ENCODE results near the gene SLA2. TPM values are rescaled to one million over a fixed set of nuclear protein-coding genes. Genes with fewer than 3 reads are reported as not detected.
"Not testable (repeated sequence)": the region's sequence is repeated elsewhere in the genome, so short reads cannot be mapped to it uniquely, and the experiment has no call there.

Gene SLA2
- total RNA-seq, 2 experiments from 2014 or later, result 87.3 to 92.7 TPM

DNA sequence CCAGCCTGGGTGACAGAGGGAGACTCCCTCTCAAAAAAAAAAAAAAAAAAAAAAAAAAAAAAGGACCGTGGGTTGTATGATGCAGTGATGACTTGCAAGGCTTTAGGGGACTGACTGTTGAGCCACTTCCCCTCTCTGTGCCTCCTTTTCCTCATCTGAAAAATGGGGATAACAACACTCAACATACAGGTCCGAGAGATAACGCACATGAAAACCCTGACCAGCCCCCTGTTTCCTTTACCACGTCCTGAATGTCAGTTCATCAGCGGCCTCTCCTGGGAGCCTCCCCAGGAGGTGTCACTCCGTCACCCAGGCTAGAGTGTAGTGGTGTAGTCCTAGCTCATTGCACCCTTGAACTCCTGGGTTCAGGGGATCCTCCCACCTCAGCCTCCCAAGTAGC lies 3.9 kb downstream of the SLA2 start:
- H3K4me1 Mint-ChIP-seq, result peaks cover 46% of the 10 kb centered on the region
- POLR2A ChIA-PET, result no interaction called here
- DNase-seq, result no peak
- H3K27me3 Mint-ChIP-seq, result no peaks in the 10 kb centered on the region
- H3K36me3 Mint-ChIP-seq (ENCODE audit: low read depth), result peaks cover 61% of the 10 kb centered on the region
- no peaks in the 10 kb centered on the region for H3K9me3 Mint-ChIP-seq
- peak overlapping the region; percentile 95 for H3K27ac Mint-ChIP-seq
- peak overlapping the region; percentile 97 for H3K4me3 Mint-ChIP-seq
- CTCF ChIA-PET, result interaction anchor here (0.8 to 1.3 kb wide), 2 partner anchors 16 to 37 kb away, joined by 3 to 4 read pairs; partner anchors contain the start of gene RAB5IF

DNA sequence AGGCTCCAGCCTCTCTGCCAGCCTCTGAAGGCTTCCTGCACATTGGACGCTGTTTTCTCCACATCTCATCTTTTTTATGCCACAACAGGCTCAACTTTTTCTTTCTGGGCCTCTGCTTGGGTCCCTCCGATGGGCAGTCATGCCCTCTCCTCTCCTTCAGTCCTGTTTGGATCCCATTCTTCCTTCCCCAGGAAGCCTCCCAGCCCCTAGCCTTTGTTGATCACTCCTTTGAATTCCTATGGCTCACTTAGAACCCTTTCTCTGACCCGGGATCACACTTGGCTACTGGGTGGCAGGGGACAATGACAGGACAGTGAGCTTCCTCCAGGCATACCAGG lies 4.5 kb downstream of the SLA2 start:
- Mint-ChIP-seq H3K9me3 (no peaks in the 10 kb centered on the region), H3K4me3 (no peak overlapping the region), H3K27me3 (no peaks in the 10 kb centered on the region), H3K27ac (peak overlapping the region; percentile 73), H3K36me3 (ENCODE audit: low read depth) (peaks cover 65% of the 10 kb centered on the region), H3K4me1 (peaks cover 42% of the 10 kb centered on the region)
- DNase-seq, result no peak
- ChIA-PET POLR2A (no interaction called here), CTCF (no interaction called here)

DNA sequence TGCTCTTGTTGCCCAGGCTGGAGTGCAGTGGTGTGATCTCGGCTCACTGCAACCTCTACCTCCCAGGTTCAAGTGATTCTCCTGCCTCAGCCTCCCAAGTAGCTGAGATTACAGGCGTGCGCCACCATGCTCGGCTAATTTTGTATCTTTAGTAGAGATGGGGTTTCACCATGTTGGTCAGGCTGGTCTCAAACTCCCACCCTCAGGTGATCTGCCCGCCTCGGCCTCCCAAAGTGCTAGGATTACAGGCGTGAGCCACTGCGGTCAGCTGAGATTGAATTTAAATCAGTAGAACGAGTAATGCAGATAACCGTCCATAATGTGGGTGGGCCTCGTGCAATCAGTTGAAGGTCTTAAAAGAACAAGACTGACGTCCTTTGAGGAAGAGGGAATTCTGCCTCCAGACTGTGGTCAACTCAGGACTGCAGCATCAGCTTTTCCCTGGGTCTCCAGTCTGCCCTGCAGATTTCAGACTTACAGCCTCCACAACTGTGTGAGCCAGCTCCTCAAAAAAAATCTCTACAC lies 7.1 kb downstream of the SLA2 start:
- POLR2A ChIA-PET, CTCF ChIA-PET, H3K27ac Mint-ChIP-seq, H3K9me3 Mint-ChIP-seq, H3K4me3 Mint-ChIP-seq, DNase-seq, H3K27me3 Mint-ChIP-seq: not testable (repeated sequence)
- H3K36me3 Mint-ChIP-seq (ENCODE audit: low read depth), result peaks cover 63% of the 10 kb centered on the region
- H3K4me1 Mint-ChIP-seq, result peaks cover 35% of the 10 kb centered on the region

DNA sequence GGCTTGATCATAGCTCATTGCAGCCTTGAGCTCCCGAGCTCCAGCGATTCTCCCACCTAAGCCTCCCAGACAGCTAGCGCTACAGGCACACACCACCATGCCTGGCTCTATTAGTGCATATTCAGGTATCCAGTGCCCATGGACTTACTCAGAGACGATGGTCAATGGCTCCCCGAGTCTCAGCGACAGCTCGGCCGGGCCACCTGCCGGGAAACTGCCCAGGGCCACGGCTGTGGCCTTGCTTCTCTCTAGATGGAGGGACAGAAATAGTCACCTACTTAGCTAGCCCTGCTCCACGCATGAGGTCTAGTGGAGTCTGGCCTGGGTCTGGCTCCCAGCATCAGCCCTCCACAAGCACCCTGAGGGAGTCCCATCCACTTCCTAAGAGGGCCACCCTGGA lies 11.7 kb downstream of the SLA2 start:
- no peaks in the 10 kb centered on the region for H3K9me3 Mint-ChIP-seq
- no peak overlapping the region for H3K4me3 Mint-ChIP-seq
- H3K4me1 Mint-ChIP-seq, result peaks cover 38% of the 10 kb centered on the region
- ChIA-PET CTCF (interaction anchor here (0.6 to 2.3 kb wide), 4 partner anchors 11 to 38 kb away, joined by 3 to 5 read pairs (median 4); partner anchors contain the start of gene RAB5IF), POLR2A (no interaction called here)
- H3K27ac Mint-ChIP-seq, result peak overlapping the region; percentile 81
- no peaks in the 10 kb centered on the region for H3K27me3 Mint-ChIP-seq
- H3K36me3 Mint-ChIP-seq (ENCODE audit: low read depth), result peaks cover 68% of the 10 kb centered on the region
- no peak for DNase-seq

DNA sequence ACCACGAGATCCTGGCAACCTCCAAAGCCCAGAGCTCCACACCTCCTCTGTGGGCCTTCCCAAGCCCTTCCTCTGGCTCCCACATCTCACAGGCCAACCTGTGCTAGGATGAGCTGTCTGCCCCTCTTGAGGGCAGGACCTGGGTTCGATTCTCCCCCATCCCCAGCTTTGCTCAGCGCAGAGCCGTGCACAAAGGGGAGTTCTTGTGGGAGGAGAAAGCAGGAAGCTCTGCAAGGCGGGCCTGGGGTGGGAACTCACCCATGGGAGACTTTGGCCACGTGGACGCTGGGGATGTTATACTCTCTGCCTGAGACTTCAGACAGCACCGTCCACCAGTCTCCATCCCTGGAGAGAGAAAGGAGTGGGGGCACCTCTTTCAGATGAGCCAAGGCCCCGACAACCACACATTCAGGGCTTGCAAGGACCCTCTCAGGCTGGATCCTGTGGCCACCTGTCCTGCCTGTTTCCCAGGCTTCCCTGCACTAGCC lies 12.7 kb downstream of the SLA2 start:
- ChIA-PET POLR2A (no interaction called here), CTCF (interaction anchor here (0.6 to 2.3 kb wide), 5 partner anchors 11 to 49 kb away, joined by 3 to 5 read pairs (median 4); no protein-coding TSS in a partner anchor)
- Mint-ChIP-seq H3K36me3 (ENCODE audit: low read depth) (peaks cover 65% of the 10 kb centered on the region), H3K9me3 (no peaks in the 10 kb centered on the region), H3K27me3 (no peaks in the 10 kb centered on the region), H3K4me3 (no peak overlapping the region), H3K4me1 (peaks cover 42% of the 10 kb centered on the region), H3K27ac (peak overlapping the region; percentile 54)
- DNase-seq, result no peak

DNA sequence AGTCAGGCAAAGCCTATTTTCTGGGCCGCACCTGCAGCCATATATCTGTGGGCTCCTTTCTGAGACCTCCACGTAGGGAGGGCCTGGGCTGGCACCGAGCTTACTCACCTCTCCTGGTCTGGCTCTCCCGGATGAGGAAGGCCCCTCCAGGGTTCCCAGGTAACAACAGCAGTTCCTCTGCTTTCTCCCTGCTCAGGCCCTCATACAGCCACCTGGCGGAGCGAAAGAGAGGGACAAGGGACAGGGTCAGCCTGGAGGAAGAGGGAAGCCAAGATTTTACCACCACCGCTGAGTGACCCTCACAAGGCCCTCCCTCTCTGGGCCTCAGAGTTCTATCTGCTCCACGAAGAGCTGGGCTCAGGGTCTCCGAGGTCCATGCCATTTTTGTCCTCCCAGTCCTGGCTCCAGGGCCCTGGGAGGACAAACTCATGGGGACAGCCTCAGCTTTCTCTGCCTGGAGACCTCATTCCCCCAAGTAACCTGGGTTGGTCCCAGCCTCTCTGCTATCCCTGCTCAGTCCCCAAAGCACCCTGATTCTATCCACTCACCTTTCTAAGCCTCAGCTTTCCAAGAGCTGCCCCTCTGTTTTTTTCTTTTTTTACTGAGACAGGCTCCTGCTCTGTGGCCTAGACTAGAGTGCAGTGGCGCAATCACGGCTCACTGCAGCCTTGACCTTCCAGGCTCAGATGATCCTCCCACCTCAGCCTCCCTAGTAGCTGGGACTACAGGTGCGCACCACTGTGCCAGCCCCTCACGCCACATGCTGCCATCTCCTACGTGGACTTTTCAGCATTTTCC lies 13.3 kb downstream of the SLA2 start:
- no peak for DNase-seq
- ChIA-PET CTCF (interaction anchor here (0.6 to 2.3 kb wide), 5 partner anchors 12 to 49 kb away, joined by 3 to 5 read pairs (median 4); no protein-coding TSS in a partner anchor), POLR2A (no interaction called here)
- Mint-ChIP-seq H3K27ac (peak overlapping the region; percentile 54), H3K4me1 (peaks cover 46% of the 10 kb centered on the region), H3K36me3 (ENCODE audit: low read depth) (peaks cover 67% of the 10 kb centered on the region), H3K4me3 (no peak overlapping the region), H3K27me3 (no peaks in the 10 kb centered on the region), H3K9me3 (no peaks in the 10 kb centered on the region)

DNA sequence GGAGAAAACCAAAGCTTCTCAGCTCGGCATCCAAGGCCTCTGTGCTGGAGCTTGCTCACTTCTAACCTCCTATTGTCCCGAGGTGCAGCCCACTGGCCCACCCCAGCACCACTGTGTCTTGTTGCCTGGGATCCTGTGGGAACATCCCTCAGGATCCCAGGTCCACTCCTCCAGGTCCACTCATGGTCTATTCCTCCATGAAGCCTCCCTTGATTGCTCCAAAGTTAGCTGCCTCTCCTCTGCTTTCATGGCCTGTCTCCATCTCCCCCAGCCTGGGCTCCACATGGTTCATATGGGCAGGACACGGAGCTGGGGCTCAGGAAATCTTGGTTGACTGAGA lies 13.9 kb downstream of the SLA2 start:
- H3K9me3 Mint-ChIP-seq, result no peaks in the 10 kb centered on the region
- POLR2A ChIA-PET, result interaction anchor here (0.6 kb wide), 1 partner anchor 114 kb away, joined by 3 read pairs; no protein-coding TSS in a partner anchor
- no peaks in the 10 kb centered on the region for H3K27me3 Mint-ChIP-seq
- CTCF ChIA-PET, result interaction anchor here (1.4 to 2.3 kb wide), 2 partner anchors 20 to 24 kb away, joined by 4 to 5 read pairs; no protein-coding TSS in a partner anchor
- H3K36me3 Mint-ChIP-seq (ENCODE audit: low read depth), result peaks cover 70% of the 10 kb centered on the region
- no peak overlapping the region for H3K4me3 Mint-ChIP-seq
- DNase-seq, result no peak
- H3K27ac Mint-ChIP-seq, result peak overlapping the region; percentile 54
- H3K4me1 Mint-ChIP-seq, result peaks cover 49% of the 10 kb centered on the region

DNA sequence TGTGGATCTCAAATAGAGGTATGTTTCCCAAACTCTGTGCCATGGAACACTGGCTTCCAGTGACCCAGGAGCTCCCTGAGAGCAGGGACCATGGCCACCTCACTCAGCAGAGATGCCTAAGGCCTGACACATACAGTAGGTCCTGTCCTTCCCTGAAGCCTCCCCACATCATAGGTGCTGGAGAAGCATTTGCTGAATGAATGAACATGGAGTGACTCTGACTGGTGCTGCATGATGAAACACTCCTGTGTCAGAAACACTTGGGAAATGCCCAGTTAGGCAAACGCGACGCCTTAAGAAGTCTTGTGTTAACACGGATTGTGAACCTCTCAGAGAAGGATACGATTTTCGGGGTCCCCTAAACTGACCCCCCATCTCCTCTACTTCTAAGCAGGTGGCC lies 14.3 kb downstream of the SLA2 start:
- Mint-ChIP-seq H3K4me1 (peaks cover 51% of the 10 kb centered on the region), H3K4me3 (no peak overlapping the region), H3K36me3 (ENCODE audit: low read depth) (peaks cover 71% of the 10 kb centered on the region), H3K9me3 (no peaks in the 10 kb centered on the region), H3K27ac (peak overlapping the region; percentile 95), H3K27me3 (no peaks in the 10 kb centered on the region)
- POLR2A ChIA-PET, result interaction anchor here (0.6 kb wide), 2 partner anchors 115 to 201 kb away, joined by 3 to 4 read pairs; no protein-coding TSS in a partner anchor
- no peak for DNase-seq
- CTCF ChIA-PET, result interaction anchor here (1.4 kb wide), 1 partner anchor 24 kb away, joined by 4 read pairs; no protein-coding TSS in a partner anchor

DNA sequence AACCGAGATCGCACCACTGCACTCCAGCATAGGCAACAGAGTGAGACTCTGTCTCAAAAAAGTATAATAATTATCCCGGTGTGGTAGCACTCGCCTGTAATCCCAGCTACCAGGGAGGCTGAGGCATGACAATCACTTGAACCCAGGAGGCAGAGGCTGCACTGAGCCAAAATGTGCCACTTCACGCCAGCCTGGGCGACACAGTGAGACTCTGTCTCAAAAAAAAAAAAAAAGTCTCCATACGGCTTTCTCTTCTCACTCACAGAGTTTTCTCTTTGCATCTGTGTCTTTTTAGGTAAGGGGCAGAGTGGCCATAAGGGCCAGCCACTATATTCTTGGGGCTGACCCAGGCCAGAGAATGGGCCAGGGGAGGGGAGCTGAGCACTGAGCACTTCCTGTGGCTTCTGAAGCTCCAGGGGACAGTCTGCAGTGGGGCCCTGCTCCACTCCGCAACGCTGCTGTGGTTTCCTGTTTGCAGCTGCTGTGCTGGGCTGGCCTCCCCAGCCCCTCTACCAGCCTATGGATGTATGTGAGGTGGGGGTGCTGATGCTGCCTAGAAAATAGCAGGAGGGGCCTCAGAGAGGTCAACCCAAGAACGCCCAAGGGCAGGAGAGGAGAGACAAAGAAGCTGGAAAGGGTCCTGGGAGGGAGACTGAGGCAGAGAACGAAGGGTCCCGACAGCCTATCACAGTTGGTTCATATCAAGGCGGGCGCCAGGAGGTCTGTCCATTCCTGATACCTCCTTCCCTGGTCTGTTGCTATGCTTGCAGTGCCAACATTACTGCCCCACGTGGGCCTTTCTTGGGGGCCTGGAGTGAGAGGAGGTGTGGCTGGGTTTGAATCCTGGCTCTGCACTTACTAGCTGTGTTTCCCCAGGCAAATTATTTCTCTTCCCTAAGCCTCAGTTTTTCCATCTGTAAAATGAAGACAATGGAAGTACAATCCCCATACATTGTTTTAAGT lies 16.0 kb downstream of the SLA2 start:
- POLR2A ChIA-PET, result interaction anchor here (0.5 kb wide), 2 partner anchors 10 to 114 kb away, joined by 3 read pairs; no protein-coding TSS in a partner anchor
- DNase-seq, result peak; percentile 68
- CTCF ChIA-PET, result interaction anchor here (0.6 to 1.9 kb wide), 6 partner anchors 17 to 379 kb away, joined by 3 to 9 read pairs (median 3); partner anchors contain the start of gene RAB5IF
- Mint-ChIP-seq H3K27ac (peak overlapping the region; percentile 95), H3K9me3 (no peaks in the 10 kb centered on the region), H3K4me1 (peaks cover 49% of the 10 kb centered on the region), H3K36me3 (ENCODE audit: low read depth) (peaks cover 70% of the 10 kb centered on the region), H3K27me3 (no peaks in the 10 kb centered on the region), H3K4me3 (peak overlapping the region; percentile 65)

DNA sequence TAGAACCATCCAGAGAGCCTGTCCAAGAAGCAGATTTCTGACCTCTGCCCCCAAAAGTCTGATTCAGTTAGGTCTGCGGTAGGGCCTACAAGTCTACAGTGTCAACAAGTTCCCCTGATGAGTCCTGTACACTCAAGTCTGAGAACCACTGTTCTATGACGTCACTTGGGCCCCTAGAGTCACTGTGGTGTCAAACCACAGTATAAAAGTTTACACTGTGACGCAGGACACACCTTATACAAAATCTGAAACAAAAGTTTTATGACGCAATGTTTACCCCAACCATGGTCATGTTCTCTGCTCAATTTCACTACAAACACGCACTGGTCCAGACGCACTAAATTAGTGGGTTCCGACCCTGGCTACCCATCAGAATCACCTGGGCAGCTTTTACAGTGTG lies 17.9 kb downstream of the SLA2 start:
- DNase-seq, result no peak
- Mint-ChIP-seq H3K9me3 (no peaks in the 10 kb centered on the region), H3K36me3 (ENCODE audit: low read depth) (peaks cover 80% of the 10 kb centered on the region), H3K4me3 (no peak overlapping the region), H3K27me3 (no peaks in the 10 kb centered on the region), H3K4me1 (peaks cover 60% of the 10 kb centered on the region), H3K27ac (peak overlapping the region; percentile 55)
- ChIA-PET POLR2A (no interaction called here), CTCF (interaction anchor here (0.6 kb wide), 1 partner anchor 1317 kb away, joined by 4 read pairs; no protein-coding TSS in a partner anchor)

DNA sequence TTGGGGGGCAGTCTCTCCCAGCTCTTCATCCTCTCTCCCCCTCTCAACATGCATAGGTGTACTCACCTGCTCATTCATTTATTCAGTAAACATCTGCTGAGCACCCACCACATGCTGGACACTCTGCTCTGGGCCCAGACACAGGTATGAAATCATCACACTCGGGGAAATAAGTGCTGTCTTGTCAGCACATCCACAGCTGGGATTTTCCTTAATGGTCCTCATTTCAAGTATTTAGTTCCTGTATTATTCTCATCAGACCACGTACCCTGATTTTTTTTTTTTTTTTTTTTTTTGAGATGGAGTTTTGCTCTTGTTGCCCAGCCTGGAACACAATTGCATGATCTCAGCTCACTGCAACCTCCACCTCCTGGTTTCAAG lies 21.1 kb downstream of the SLA2 start:
- Mint-ChIP-seq H3K27ac (peak overlapping the region; percentile 26), H3K36me3 (ENCODE audit: low read depth) (peaks cover 62% of the 10 kb centered on the region), H3K4me1 (peaks cover 46% of the 10 kb centered on the region), H3K9me3 (no peaks in the 10 kb centered on the region), H3K27me3 (no peaks in the 10 kb centered on the region), H3K4me3 (no peak overlapping the region)
- no peak for DNase-seq
- ChIA-PET POLR2A (no interaction called here), CTCF (interaction anchor here (1.7 to 2.7 kb wide), 2 partner anchors 15 to 19 kb away, joined by 3 to 7 read pairs; partner anchors contain the start of gene RAB5IF)

Measured in activated CD4-positive, alpha-beta T cell treated with anti-CD3 and anti-CD28 coated beads, Interleukin-2, amount 10 ng/mL, durations not matched to agents 7 days and 5 days (primary cell).